SIG-M5 treated with dmso at 0.1 percent for 504 hours (cell line): Measurements from ENCODE around the gene SYNJ2.
A peak's percentile ranks its signal among the peaks of the same experiment; 100 is the strongest.

Source experiments
- DNase-seq: peaks from one replicate; lab custom pipeline; 2025; ENCODE audit not compliant: unreplicated experiment; lab: John Stamatoyannopoulos, UW

The SYNJ2 gene

DNA sequence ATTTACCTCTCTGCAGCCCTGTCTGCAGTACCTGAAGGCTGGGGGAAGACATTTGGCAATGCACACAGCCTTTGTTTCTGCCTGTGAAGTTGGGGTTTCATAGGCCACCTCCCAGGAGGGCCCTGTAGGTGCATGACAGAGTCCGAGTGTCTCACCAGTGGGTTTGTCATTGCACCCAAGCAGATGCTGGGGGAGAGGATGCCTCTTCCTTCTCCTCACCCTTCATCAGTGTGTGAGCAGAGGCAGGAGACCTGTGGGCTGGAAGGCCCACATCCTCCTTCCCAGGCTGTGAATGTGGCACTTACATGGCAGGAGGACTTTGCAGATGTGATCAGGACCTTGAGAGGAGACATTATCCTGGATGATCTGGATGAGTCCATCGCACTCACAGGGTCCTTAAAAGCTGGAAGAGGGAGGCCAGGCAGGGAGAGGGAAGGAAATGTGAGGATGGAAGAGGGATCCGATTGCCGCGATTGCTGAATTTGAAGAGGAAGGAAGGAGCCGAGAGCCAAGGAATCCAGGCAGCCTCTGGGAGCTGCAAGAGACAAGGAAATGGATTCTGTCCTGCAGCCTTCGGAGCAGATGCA lies 30.4 kb downstream of the SYNJ2 start:
- no peak for DNase-seq

DNA sequence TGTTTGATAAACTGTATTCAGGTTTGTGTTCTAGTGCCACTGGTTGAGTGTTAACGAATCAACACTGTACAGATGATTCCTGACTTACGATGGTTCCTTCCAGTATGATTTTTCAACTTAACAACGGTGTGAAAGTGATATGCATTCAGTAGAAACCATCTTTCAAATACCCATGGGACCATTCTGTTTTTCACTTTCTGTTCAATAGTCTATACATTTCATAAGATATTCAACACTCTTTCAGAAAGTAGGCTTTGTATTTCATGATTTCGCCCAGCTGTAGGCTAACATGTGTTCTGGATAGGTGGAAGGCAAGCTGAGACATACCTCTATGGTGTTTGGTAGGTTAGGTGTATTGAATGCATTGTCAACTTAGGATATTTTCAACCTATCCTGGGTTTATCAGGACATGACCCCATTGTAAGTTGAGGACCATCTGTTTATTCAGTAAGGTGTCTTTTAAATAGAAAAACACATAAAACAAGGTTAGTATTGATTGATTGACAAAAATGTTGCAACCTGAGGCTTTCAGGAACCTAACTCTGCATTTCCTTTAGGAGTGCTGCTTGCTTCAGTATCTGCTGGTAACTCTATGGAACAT lies 32.3 kb downstream of the SYNJ2 start:
- no peak for DNase-seq

DNA sequence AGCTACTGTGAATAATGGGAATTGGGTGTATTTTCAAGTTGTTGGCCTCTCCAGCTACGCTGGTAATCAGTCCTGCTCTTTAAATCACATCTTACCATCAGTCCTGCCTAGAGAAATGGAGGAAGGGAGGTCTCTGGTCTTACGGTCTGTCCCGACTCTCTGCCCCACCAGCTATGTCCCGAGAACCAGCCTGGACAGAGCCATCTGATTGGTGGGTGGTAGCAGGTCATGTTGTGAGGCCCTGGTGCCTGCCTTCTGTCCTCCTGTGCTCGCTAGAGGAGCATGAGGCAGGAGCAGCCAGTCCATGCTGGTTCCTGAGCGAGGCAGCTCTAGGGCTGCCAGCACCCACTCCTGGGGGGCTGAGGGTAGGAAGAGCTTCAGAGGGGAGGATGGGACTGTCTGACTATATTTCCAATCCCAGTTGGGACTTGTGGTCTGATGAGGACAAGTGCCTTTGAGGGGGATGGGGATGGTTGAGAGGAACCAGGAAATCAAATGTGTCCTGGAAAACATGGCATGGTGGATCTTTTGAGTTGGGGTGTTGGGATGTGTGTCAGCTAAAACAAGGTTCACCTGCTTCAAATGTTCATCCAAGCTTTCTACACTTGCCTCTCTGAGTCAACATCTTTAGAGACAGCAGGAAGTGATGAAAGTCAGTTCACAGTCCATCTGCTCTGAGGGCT lies 33.0 kb downstream of the SYNJ2 start:
- DNase-seq, result no peak

DNA sequence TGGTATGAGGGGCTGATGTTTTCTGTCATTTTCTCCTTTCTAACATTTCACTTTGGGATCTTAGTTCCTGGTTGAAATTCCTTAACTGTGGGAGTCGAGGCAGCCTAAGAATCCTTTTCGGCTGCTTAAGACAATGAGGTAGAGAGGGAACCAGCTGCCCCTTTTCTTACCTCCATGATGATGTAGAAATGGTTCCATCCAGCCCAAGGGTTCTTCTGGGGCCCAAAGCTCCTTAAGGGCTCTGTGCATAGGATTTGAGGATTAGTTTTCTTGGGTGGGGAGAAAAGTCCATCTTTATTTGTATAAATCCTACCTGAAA lies 33.5 kb downstream of the SYNJ2 start:
- no peak for DNase-seq

DNA sequence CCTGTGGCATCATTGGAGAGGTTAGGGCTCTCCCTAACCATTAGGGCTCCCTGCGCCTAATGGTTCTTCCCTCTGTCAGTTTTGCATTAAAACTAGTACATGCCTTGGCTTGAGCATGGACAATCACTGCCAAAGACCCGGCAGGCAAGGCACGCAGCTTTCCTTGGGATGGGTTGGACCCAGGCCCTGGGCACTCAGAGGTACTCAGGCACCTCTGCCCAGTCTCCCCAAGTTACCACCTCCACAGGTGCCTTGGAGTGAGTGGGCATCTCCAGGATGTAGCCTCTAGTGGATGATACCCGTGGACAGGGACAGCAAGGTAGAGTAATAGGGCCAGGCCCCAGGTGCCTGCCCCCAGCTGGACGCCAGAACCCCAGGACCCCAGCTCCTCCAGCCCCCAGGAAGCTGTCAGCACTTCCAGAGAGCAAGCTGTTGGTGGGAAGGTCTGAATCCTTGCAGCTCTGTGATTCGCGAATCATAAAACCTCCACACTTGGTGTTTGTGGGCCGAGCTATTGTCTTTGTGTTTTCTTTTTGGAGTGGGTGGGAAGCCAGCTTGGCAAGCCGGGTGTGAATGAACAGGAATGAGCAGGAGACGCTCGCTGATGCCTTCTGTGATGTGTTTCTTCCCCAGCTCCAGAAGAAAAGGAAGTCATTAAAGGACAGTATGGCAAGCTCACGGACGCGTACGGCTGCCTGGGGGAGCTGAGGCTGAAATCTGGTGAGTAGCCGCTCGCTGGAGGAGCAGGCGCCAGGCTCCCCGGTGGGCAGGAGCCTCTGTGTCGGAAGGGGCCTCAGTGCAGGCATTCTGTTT lies 35.1 kb downstream of the SYNJ2 start:
- DNase-seq, result no peak

DNA sequence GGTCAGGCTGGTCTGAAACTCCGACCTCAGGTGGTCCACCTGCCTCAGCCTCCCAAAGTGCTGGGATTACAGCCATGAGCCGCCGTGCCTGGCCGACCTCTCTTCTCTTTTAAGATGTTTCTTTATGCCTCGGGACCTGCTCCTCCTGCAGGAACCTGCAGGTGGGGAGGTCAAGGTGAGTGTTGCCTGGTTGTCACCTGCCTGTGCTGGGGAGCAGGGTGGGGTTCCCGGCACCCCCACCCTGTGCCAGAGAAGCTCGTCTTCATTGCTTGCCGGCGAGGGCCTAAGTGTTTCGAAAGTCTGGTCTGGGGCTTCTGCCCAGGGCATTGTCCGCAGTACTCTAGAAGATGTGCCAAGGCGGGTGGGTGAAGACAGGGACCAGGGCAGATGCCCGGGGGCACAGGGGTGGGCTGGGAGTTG lies 36.0 kb downstream of the SYNJ2 start:
- no peak for DNase-seq

DNA sequence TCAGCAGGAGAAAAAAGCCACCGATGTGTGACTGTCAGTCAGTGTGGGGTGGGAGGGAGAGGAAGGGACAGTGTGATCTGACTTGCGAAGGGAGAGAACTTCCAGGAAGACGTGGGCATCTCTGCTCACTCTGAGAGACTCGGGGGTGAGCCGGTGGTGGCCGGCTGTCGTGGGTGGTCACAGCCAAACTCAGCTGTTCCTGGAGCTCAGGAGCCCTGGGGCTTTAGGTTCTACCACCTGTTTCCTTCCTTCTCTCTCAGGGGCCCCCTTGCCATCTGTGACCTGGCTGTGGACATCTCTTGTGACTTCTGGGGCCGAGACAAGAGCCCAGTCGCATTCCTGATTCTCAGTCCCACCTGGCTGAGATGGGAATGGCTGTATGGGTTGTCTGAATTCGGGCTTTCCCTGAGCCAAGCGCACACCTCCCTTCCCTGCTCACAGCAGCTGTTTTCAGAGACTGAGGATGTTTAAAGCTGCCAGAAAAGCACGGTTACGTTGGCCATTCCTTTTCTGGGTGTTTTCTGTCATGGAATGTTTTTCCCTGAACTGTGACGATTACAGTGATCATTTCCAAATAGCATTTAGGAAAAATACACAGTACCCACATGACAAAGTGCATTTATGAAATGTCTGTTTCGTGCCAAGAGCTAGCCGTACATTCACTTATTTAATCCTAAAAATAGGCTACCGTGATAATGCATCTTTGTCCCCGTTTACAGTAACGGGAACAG lies 36.5 kb downstream of the SYNJ2 start:
- DNase-seq, result no peak

DNA sequence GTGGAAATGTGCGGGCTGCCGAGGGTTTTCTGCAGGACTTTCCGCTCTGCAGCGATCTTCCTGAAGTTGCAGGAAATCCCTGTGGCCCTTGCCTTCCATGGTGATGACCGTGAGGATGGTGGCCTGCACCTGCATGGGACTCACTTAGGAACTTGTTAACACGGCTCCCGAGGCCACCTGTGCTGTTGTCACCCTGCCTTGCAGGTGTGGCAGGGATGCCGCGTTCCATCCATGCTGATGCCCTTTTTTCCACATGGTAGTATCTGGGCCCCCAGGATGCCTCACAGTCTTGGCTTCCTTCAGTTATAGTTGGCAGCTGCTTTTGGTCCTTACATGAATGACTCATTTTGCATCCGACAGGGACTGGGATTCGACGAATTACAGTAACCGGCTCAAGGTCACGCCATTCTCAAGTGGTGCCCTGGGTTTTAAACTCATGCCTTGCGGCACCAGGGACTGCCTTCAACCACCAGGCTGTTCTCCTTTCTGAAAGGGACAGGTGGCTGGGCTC lies 37.2 kb downstream of the SYNJ2 start:
- no peak for DNase-seq

DNA sequence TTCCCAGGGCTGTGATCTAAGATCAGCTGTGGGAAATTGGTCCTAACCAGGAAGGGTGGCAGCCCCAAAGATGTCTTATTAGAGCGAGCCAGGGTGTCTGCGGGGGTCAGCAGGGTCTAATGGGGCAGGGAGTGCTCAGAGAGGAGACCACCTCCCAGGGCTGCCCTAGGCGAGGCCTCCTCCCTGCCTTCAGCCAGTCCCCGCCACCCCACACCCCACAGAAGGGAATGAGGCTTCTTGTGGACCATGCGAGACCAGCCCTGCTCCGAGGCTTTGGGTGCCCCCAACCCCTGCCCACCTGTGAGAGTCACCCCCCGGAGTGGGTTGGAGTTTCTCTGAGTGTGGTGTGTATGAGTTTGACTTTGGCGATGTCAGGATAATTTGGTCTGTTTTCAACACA lies 37.8 kb downstream of the SYNJ2 start:
- no peak for DNase-seq

DNA sequence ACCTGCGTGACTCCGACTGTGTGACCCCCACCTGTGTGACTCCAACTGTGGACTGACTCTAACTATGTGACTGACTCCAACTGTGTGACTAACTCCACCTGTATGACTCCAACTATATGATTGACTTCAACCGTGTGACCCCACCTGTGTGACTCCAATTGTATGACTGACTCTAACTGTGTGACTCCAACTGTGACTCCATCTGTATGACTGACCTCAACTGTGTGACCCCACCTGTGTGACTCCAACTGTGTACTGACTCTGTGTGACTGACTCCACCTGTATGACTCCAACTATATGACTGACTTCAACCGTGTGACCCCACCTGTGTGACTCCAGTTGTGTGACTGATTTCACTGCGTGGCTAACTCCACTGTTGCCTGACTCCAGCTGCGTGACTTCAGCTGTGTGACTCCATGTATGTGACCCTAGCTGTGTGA lies 38.6 kb downstream of the SYNJ2 start:
- DNase-seq, result no peak

DNA sequence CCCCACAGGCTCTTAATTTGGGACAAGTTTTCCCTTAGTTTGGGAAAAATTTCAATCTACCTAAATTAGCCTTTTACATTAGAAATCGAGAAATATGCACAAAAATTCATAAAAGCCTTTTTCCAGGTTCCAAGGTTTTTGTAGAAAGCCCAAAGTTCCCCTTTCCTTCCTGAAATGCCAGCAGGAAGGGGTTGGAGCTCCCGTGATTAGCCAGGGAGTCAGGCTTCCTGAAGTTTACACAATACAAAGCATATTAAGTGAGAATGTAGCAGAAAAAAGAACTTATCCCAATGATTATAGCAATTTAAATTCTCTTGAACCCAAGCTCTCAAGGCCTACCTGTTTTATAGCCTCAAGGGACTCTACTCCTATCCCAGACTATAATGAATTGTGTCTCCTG lies 39.1 kb downstream of the SYNJ2 start:
- no peak for DNase-seq

DNA sequence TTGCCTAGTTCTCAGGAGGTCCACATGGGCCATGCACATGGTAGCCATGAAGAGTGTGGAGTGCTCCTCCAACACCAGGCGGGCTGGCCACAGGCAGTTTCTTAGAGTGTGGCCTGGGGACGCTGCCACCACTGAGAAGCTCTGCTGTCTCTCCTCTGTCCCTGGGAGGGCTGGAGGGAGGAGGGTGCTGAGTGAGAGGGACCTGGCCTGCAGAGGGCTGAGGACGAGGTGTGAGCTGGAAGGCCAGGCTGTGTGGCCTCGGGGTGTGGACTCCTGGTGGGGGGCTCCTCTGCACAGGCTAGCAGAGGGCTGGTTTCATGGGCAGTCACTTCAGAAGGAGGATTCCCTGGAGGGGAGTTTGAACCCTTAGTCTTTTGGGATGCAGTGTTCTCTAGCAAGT lies 39.7 kb downstream of the SYNJ2 start:
- no peak for DNase-seq

DNA sequence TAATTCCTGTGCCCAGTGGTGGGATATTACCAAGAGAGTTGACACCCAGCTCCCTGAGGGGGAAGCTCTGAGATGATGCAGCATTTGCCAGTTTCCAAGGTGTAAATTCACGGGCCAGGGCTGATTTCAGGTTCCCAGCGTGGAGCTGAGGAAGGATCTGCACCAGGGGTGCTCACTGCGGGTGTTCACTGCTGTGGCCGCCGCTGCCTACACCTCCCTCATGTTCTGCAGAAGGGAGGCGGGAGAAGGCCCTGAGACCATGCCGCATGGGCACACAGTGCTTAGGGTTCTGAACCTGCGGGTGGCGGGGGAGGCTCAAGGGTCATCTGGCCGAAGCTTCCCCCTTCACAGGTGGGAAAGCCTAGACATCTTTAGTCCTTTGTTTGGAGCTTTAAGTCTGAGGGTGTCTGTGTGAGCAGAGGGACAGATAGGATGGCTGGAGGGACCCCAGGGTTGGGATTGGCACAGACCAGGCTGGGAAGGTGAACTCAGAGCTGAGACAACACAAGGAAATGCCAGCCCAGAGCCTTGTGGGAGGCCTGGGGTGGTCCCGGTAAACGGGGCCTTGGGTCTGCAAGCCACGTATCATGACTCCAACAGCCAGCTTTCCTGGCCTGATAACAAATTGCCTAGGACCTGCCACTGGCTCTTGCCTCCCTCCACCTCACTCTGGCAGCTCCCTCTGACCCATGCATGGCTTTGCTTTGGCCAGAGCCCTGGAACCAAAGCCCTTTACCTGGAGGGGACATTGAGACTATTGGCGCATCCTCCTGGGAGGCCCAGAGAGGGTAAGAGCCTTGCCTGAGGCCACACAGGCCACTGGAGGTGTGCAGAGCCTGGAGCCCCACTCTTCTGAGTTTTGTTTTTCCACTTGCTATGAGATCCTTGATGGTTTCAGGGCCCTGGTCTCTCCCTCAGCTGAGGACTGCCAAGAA lies 40.4 kb downstream of the SYNJ2 start:
- DNase-seq, result no peak

DNA sequence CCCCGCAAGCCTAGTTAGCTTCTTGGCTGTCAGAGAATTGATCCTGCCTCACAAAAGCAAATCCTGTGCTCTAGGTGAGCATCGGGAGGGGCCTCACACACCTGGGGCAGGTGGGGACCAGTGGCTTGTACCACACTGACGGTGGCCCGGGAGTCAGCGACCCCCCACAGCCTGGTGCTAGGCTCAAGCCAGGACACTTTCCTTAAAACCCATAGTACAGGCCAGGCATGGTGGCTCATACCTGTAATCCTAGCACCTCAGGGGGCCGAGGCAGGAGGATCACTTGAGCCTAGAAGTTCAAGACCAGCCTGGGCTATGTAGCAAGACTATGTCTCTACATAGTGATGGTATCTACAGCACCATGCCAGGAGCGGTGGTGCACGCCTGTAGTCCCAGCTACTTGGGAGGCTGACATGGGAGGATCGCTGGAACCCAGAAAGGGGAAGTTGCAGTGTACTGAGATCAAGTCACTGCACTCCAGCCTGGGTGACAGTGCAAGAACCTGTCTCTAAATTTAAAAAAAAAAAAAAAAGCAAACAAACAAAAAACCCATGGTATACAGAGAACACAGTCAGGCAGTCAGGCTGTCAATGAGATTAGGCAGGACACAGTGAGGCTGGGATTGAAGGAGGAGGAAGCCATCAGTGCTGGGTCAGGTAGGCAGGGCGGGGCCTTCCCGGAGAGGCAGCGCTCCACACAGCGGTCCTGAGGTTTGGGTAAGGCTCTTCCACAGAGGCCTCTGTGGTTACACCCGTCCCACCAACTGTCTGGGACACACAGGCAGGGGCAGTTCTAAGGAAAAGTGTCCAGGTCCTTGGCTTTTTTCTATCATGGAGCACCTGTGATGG lies 41.3 kb downstream of the SYNJ2 start:
- DNase-seq, result no peak

DNA sequence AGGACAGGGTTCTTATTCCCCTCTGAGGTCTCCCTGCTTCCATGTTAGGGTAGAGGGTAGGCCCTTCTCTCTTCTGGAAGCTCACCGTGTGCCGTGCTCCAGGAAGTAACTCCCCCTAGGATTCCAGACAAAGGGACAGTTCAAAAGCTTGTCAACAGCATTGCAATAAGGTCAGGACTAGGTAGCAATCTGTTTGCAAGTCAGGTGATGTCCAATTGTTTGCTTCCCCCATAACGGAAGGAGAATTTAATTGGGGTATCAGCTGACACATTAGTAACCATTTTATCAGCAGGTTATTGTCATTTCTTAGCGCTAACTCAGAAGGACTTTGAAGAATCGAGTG lies 41.9 kb downstream of the SYNJ2 start:
- DNase-seq, result no peak

DNA sequence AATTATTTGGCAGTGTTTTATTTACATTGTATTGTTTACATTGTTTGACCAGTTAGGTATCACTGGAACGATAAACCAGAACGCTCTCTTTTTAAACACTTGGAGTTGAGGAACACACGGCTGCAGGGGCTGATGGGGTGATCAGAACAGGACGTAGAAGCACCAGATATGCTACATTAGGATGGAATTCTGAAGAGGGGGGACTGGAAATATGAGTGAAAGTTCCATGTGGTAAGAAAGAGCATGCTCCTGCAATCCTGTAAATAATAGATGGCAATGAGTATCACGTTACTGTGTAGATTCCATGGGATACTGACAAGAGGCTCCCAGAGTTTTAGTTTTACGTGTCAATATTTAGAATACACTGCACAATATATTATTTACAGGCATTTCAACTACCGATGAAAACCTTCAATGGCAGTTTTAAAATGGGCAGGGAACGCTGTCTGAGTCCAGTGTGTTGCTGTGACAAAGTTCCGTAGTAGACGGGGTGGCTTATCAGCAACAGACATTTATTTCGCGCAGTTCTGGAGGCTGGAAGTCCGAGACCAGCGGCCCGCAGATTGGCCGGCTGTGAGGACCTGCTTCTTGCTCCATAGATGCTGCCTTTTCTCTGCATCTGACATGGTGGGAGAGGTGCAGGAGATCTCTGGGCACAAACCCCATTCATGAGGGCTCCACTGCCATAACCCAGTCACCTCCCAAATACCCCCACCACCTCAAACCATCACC lies 43.1 kb downstream of the SYNJ2 start:
- DNase-seq, result no peak

DNA sequence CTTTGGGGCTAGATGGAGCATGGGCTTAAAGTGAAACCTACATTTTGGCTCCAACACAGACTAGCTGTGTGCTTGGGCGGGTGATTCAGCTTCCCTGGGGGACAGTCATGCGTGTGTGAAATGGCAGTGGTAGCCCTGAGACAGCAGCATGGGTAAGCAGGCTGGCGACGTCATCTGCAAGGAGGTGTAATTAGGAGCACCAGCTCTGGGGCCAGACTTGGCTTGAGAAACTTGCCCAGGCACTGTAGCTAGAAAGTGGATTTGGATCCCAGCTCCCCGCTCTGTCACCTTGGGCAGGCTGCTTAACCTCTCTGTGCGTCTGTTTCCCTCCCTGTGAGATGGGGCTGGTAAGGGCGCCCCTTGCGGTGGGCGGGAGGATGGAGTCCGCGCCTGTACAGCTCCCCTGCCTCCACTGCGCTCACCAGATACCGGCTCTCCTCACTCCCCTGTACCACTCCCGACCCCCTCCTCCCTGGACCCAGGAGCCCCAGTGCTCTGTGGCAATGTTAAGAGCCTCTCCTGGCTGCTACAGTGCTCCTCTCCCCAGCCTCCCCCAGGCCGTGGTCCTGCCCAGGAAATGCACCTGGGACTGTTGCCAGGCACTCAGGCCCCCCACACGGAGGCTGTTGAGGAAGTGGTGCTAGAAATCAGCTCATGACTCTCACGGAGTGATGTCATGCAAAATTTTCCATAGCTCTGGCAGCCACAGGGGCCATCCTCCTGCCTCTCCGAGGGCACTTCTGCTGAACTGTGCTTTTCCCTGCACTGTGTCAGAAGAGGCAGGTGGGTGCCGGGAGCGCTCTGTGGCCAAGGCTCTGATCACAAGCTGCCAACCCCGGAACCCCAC lies 44.6 kb downstream of the SYNJ2 start:
- peak; percentile 58 for DNase-seq
